SU-DHL-6 (cell line): Measurements from ENCODE around the gene RAB2B.

ENCODE experiments used
- H2AFZ ChIP-seq: fragments of 200-600 bp; sonication (generic); 2 replicates; pipeline ENCODE4 v1.6.1; 2014; ENCODE audit warnings: low read depth, mild to moderate bottlenecking, moderate library complexity, mixed read lengths, antibody characterized with exemption, low read length; ENCODE audit not compliant: severe bottlenecking
- H3F3A ChIP-seq: fragments of 200-600 bp; shearing (Covaris generic); 2 replicates; pipeline ENCODE4 v1.6.0; 2016; ENCODE audit warnings: antibody characterized with exemption, mild to moderate bottlenecking; ENCODE audit not compliant: insufficient read depth
- H3K27ac ChIP-seq: fragments of 200-600 bp; sonication (generic); 2 replicates; pipeline ENCODE4 v1.5.1; 2016; ENCODE audit warnings: low read depth, mild to moderate bottlenecking, low read length, moderate library complexity, mixed read lengths
- H3K27me3 ChIP-seq: fragments of 200-600 bp; sonication (generic), shearing (Covaris generic); 2 replicates; pipeline ENCODE4 v1.6.0; 2014; ENCODE audit warnings: mild to moderate bottlenecking, low read length
- H3K36me3 ChIP-seq: fragments of 200-600 bp; sonication (generic); 2 replicates; pipeline ENCODE4 v1.6.1; 2014; ENCODE audit warnings: mild to moderate bottlenecking, low read length, mixed read lengths
- H3K4me2 ChIP-seq: fragments of 300-600, 200-600 bp; shearing (Covaris generic), sonication (generic); 2 replicates; pipeline ENCODE4 v1.6.0; 2014; ENCODE audit warnings: low read length, low read depth, mild to moderate bottlenecking; ENCODE audit not compliant: poor library complexity, severe bottlenecking
- H3K4me3 ChIP-seq: fragments of 200-600 bp; sonication (generic); 2 replicates; pipeline ENCODE4 v1.5.1; 2014; ENCODE audit warnings: antibody characterized with exemption, low read length, mild to moderate bottlenecking, mixed read lengths; ENCODE audit not compliant: insufficient read depth, poor library complexity, severe bottlenecking
- H3K79me2 ChIP-seq: fragments of 200-600 bp; sonication (generic); 2 replicates; pipeline ENCODE4 v1.6.1; 2014; ENCODE audit warnings: mild to moderate bottlenecking, low read length, moderate library complexity; ENCODE audit not compliant: insufficient read depth
- H3K9ac ChIP-seq: fragments of 200-600 bp; sonication (generic); 2 replicates; pipeline ENCODE4 v1.7.0; 2014; ENCODE audit warnings: mild to moderate bottlenecking, low read length
- H3K9me2 ChIP-seq: fragments of 200-600 bp; sonication (generic); replicated peaks from 2 replicates; pipeline ENCODE4 v1.6.1; 2014; ENCODE audit warnings: low read length; ENCODE audit not compliant: insufficient read depth
- H3K9me3 ChIP-seq: fragments of 200-600 bp; sonication (generic); 2 replicates; pipeline ENCODE4 v1.6.1; 2014; ENCODE audit warnings: low read length, mixed read lengths; ENCODE audit not compliant: insufficient read depth
- H4K20me1 ChIP-seq: fragments of 200-600 bp; sonication (generic); 2 replicates; pipeline ENCODE4 v1.6.1; 2014; ENCODE audit warnings: low read depth, mild to moderate bottlenecking, antibody characterized with exemption, low read length, moderate library complexity, mixed read lengths
- EZH2phosphoT487 ChIP-seq: fragments of 200-600 bp; sonication (generic), shearing (Covaris generic); conservative IDR thresholded peaks from 2 replicates; pipeline ENCODE4 v1.6.1; 2018; ENCODE audit warnings: mild to moderate bottlenecking, antibody characterized with exemption, low read length, moderate library complexity, mixed read lengths
- TF ChIP-seq, protein P1 (sequence below): fragments of 200-600 bp; sonication (generic); IDR thresholded peaks from one replicate; pipeline ENCODE4 v1.5.1; 2017; ENCODE audit warnings: antibody characterized with exemption, mild to moderate bottlenecking, low read length, moderate library complexity; ENCODE audit not compliant: insufficient read depth, poor library complexity, severe bottlenecking

The RAB2B gene

DNA sequence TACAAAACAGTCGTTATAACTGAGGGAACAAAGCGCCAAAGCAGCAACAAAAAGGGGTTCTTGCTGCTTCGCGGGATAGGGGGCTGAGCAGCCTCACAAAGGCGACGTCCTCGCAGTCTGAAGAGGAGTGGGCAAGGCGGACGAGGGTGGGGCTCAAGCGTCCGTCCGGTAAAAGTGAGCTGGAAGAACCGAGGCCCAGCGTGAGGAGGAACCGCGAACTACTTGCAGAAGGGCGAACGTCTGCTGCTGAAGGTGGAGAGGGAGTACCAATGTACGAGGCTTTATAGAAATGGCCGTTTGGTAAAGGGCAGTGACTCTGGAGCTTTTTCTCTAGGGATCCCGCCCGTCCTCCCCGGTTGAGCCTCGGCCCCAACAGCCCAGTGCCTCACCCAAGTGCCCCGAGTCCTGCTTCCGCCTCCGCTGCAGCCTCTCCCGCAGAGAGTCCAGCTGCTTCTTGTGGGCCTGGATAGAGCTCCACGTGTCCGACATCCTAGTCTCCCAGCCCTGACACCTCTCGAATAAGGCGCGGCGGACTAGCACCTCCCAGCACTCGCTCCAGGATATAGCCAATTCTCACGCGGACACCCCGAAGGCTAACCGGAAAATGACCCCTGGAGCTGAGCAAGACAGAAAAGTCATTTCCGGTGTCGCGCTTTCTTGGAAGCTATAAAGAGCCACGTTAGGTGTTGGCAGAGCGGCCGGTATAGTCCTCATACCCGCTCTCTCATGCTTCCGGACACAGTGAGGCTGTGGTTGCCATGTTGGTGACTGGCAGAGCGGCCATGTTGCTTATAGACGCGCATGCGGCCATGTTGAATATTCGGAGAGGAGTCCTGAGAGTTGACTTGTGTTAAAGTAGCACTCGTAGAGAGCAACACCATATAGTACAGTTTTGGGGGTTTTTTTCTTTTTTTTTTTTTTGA, 34.2 kb upstream of the RAB2B start, which contains the start of gene METTL3:
TSS of gene METTL3 (minus strand) at position 606 of the 923 bp plus-strand sequence. CDS start at position 489, 117 bp downstream.
- peak within 1 kb of the TSS; percentile 43 for H3K27ac ChIP-seq
- no peaks in the 10 kb centered on the region for H3K9me2 ChIP-seq
- H3K27me3 ChIP-seq, result no peaks in the 10 kb centered on the region
- TF ChIP-seq, protein P1, sequence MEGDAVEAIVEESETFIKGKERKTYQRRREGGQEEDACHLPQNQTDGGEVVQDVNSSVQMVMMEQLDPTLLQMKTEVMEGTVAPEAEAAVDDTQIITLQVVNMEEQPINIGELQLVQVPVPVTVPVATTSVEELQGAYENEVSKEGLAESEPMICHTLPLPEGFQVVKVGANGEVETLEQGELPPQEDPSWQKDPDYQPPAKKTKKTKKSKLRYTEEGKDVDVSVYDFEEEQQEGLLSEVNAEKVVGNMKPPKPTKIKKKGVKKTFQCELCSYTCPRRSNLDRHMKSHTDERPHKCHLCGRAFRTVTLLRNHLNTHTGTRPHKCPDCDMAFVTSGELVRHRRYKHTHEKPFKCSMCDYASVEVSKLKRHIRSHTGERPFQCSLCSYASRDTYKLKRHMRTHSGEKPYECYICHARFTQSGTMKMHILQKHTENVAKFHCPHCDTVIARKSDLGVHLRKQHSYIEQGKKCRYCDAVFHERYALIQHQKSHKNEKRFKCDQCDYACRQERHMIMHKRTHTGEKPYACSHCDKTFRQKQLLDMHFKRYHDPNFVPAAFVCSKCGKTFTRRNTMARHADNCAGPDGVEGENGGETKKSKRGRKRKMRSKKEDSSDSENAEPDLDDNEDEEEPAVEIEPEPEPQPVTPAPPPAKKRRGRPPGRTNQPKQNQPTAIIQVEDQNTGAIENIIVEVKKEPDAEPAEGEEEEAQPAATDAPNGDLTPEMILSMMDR, result no peak
- no peak for TF ChIP-seq EZH2phosphoT487
- H3K4me3 ChIP-seq, result peak within 1 kb of the TSS; percentile 90
- H3F3A ChIP-seq, result 0 out of 2 replicates have a peak, but pooled peaks cover 3% of the 10 kb centered on the region
- no peaks in the 10 kb centered on the region for H4K20me1 ChIP-seq
- no peaks in the 10 kb centered on the region for H3K9me3 ChIP-seq
- H3K4me2 ChIP-seq, result peak within 1 kb of the TSS; percentile 73
- peaks cover 4% of the 10 kb centered on the region; the same call in 1 of the 2 replicates for H3K36me3 ChIP-seq
- H3K9ac ChIP-seq, result peak within 1 kb of the TSS; percentile 92
- H3K79me2 ChIP-seq, result peaks cover 46% of the 10 kb centered on the region
- peak within 1 kb of the TSS; percentile 70 for H2AFZ ChIP-seq

DNA sequence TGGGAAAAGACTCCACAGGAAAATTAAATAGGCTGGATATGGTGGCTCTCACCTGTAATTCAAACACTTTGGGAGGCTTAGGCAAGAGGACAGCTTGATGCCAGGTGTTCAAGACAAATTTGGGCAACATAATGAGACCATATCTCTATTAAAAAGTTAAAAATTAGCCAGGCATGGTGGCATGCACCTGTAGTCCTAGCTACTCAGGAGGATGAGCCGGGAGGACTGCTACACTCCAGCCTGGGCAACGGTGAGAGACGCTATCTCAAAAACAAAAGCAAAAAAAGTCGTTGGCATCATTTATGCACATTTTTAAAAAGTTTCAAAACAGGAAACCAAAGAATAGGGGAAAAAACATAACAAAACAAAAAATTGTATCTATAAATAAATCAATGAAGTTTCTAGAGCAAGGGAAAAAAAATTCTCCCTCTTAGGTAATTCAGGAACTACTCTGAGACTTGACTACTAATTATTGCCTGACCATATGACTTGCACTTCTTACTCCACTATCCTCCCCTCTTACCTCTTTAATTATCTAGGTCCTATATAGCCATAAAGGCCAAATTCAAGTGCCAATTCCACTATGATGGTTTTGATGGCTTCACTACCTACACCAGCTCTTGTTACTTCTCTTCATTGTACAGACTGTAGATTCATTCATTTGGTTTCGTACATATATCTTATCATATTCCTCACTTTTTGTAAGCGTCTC, 32.8 kb upstream of the RAB2B start:
- Histone ChIP-seq H3K79me2 (peaks cover 57% of the 10 kb centered on the region), H3K9me3 (no peaks in the 10 kb centered on the region), H3K27ac (no peak overlapping the region), H3K36me3 (peaks cover 4% of the 10 kb centered on the region; the same call in 1 of the 2 replicates), H3K4me3 (peak overlapping the region; percentile 90), H3K4me2 (peak overlapping the region; percentile 73), H3K9me2 (no peaks in the 10 kb centered on the region), H2AFZ (no peak overlapping the region), H3K9ac (peak overlapping the region; percentile 92), H3F3A (0 out of 2 replicates have a peak, but pooled peaks cover 3% of the 10 kb centered on the region), H4K20me1 (no peaks in the 10 kb centered on the region), H3K27me3 (no peaks in the 10 kb centered on the region)
- TF ChIP-seq EZH2phosphoT487, result no peak
- TF ChIP-seq, protein P1, result no peak

DNA sequence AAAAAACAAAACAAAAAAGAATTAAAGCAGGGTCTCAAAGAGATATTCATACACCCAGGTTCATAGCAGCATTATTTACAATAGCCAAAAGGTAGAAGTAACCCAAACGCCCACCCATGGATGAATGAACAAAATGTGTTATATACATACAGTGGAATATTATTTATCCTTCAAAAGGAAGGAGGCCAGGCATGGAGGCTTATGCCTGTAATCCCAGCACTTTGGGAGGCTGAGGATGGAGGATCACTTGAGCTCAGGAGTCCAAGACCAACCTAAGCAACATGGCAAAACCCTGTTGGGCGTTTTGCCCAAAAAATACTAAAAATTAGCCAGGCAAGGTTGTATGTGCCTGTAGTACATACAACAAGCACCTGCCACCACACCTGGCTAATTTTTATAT, 29.8 kb upstream of the RAB2B start:
- no peak overlapping the region for H2AFZ ChIP-seq
- TF ChIP-seq, protein P1, result no peak
- TF ChIP-seq EZH2phosphoT487, result no peak
- no peaks in the 10 kb centered on the region for H4K20me1 ChIP-seq
- H3K9me2 ChIP-seq, result no peaks in the 10 kb centered on the region
- no peak overlapping the region for H3K4me3 ChIP-seq
- H3K36me3 ChIP-seq, result peaks cover 5% of the 10 kb centered on the region; the same call in 1 of the 2 replicates
- no peaks in the 10 kb centered on the region for H3F3A ChIP-seq
- H3K9ac ChIP-seq, result no peak overlapping the region
- H3K27ac ChIP-seq, result no peak overlapping the region
- H3K79me2 ChIP-seq, result peaks cover 66% of the 10 kb centered on the region
- H3K9me3 ChIP-seq, result no peaks in the 10 kb centered on the region
- no peaks in the 10 kb centered on the region for H3K27me3 ChIP-seq
- H3K4me2 ChIP-seq, result no peak overlapping the region
